Measurements from ENCODE around the gene FXYD7.

Gene FXYD7

GRCh38 chr19:35122687-35123551 lies 20.1 kb upstream of the FXYD7 start:
- no peak for TF ChIP-seq CTCF (conservative IDR thresholded peaks at IDR 0.05; ENCODE audit: control insufficient read depth, insufficient read depth, low read depth, low read length)
- H3K4me3 ChIP-seq (ENCODE audit: control insufficient read depth, low read depth, low read length) = no peak overlapping the region
- DNase-seq (ENCODE audit: low read depth) = peak; percentile 29

- no peak overlapping the region for H3K4me3 ChIP-seq (ENCODE audit: control insufficient read depth, low read depth, low read length)
- no peak for DNase-seq (ENCODE audit: low read depth)
- TF ChIP-seq CTCF (conservative IDR thresholded peaks at IDR 0.05; ENCODE audit: control insufficient read depth, insufficient read depth, low read depth, low read length) = no peak
These were observed 19.5 kb upstream of the FXYD7 start for GRCh38 chr19:35123573-35123972.

- peak overlapping the region; percentile 65 for H3K4me3 ChIP-seq (ENCODE audit: control insufficient read depth, low read depth, low read length)
- DNase-seq (ENCODE audit: low read depth) = peak; percentile 91
- no peak for TF ChIP-seq CTCF (conservative IDR thresholded peaks at IDR 0.05; ENCODE audit: control insufficient read depth, insufficient read depth, low read depth, low read length)
These were observed 18.7 kb upstream of the FXYD7 start for GRCh38 chr19:35124098-35125060.

GRCh38 chr19:35125270-35125717 lies 17.8 kb upstream of the FXYD7 start:
- no peak overlapping the region for H3K4me3 ChIP-seq (ENCODE audit: control insufficient read depth, low read depth, low read length)
- no peak for TF ChIP-seq CTCF (conservative IDR thresholded peaks at IDR 0.05; ENCODE audit: control insufficient read depth, insufficient read depth, low read depth, low read length)
- DNase-seq (ENCODE audit: low read depth) = no peak

DNA sequence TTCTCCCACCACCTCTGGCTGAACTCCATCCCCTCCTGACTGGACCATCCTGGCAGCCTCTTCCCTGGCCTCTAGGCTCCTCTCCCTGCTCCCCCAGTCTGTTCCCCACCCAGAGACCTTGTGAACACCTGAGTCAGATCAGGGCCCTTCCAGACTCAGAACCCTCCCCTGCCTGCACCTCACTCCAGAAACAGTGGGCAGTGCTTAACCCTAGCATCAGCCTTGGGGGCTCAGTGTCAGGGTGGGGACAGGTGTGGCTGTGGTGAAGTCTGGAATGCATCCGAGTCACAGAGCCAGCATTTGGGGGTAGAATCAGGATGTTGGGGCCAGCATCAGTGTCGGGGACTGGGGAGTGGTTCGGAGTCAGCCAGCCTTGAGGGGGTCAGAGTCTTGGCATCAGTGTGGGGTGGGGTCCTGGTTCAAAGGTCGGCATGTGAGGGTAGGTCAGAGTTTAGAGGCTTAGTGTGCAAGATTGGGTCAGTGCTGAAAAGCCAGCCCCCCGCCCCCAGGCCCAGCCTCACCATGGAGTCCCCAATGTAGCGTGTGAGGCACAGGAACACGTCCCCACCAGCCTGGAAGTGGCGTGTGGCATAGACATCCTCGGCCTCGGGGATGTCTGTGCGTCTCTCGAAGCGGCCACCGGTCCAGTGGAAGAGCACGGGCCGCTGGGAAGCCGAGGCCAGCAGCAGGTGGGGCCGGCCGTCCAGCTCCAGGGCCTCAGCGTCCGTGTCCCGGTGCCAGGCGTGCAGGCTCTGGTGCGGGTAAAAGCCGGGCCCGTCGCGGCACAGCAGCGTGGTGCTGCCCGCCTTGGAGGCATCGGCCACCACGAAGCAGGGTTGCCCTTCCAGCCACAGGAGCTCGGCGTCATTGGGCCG lies 17.1 kb upstream of the FXYD7 start:
- no peak overlapping the region for H3K4me3 ChIP-seq (ENCODE audit: control insufficient read depth, low read depth, low read length)
- no peak for DNase-seq (ENCODE audit: low read depth)
- TF ChIP-seq CTCF (conservative IDR thresholded peaks at IDR 0.05; ENCODE audit: control insufficient read depth, insufficient read depth, low read depth, low read length) = no peak

- H3K4me3 ChIP-seq (ENCODE audit: control insufficient read depth, low read depth, low read length) = no peak overlapping the region
- no peak for TF ChIP-seq CTCF (conservative IDR thresholded peaks at IDR 0.05; ENCODE audit: control insufficient read depth, insufficient read depth, low read depth, low read length)
- DNase-seq (ENCODE audit: low read depth) = no peak
These were observed 16.5 kb upstream of the FXYD7 start for GRCh38 chr19:35126624-35126959.

All from fibroblast of mammary gland (primary cell).